Gastroesophageal sphincter (tissue), 4 donors: ENCODE measurements around the gene LATS2. TPM values are rescaled to one million over a fixed set of nuclear protein-coding genes. Genes with fewer than 3 reads are reported as not detected.
A peak's percentile ranks its signal among the peaks of the same experiment; 100 is the strongest.

Source experiments
- ATAC-seq: fragments of 150-250 bp; one replicate; pipeline ENCODE4 v1.9.1; 2016; ENCODE audit warnings: mild to moderate bottlenecking, moderate library complexity
- H3K27ac ChIP-seq, 4 donors: fragments of 200-600 bp; sonication (generic) in 3 of 4; 1 replicate in 3 of 4; 2 replicates in 1 of 4; pipeline ENCODE4 v1.5.1; 2016 to 2019
- H3K27me3 ChIP-seq: fragments of 200-600 bp; sonication (generic); one replicate; pipeline ENCODE4 v1.5.1; 2019
- H3K36me3 ChIP-seq, 2 donors: fragments of 200-600 bp; sonication (generic); one replicate each; pipeline ENCODE4 v1.5.1; 2019; ENCODE audit warnings: control low read depth in 1 of 2
- H3K4me1 ChIP-seq, 3 donors: fragments of 200-600 bp; sonication (generic); 1 replicate in 2 of 3; 2 replicates in 1 of 3; pipeline ENCODE4 v1.5.1; 2016 to 2019; ENCODE audit warnings: control low read depth in 2 of 3
- H3K4me3 ChIP-seq, 2 donors: fragments of 200-600 bp; sonication (generic); one replicate each; pipeline ENCODE4 v1.5.1; 2019; ENCODE audit warnings: mild to moderate bottlenecking in 1 of 2, moderate library complexity in 1 of 2
- H3K9me3 ChIP-seq, 3 donors: fragments of 200-600 bp; sonication (generic); one replicate each; pipeline ENCODE4 v1.5.1; 2017 to 2019; ENCODE audit warnings: control low read depth in 2 of 3
- EP300 ChIP-seq: sonication (generic); formaldehyde crosslinking; IDR thresholded peaks from one replicate; pipeline ENCODE4 v1.6.1; 2017; ENCODE audit warnings: antibody characterized with exemption, mild to moderate bottlenecking
- POLR2A ChIP-seq, 2 donors: fragments of 450-650 bp; IDR thresholded peaks; one replicate each; pipeline ENCODE4 v1.6.1; 2017; ENCODE audit warnings: antibody characterized with exemption in 2 of 2, mild to moderate bottlenecking in 2 of 2, moderate library complexity in 1 of 2
- POLR2AphosphoS5 ChIP-seq: sonication (generic); formaldehyde crosslinking; IDR thresholded peaks from one replicate; pipeline ENCODE4 v1.6.1; 2017; ENCODE audit warnings: antibody characterized with exemption
- WGBS, 2 donors: methylation state at CpG; one replicate each; pipeline ENCODE4 v1.1.5; 2018; ENCODE audit warnings: low coverage in 1 of 2; 5-methylcytosine and 5-hydroxymethylcytosine counted together
- total RNA-seq, 4 donors: library from RNA; depleted of rRNA; stranded (reverse); fragments of >200 nt; gene quantifications; one replicate each; pipeline ENCODE4 v1.1.0, GENCODE V29; 2016
- TF ChIP-seq, protein P1 (sequence below), 4 experiments: fragments of 200-600 bp in 2 of 4; fragments of 450-650 bp in 2 of 4; sonication (generic) in 1 of 4; IDR thresholded peaks; one replicate each; pipeline ENCODE4 v1.5.1; 2017 to 2019; ENCODE audit warnings: antibody characterized with exemption in 4 of 4, mild to moderate bottlenecking in 2 of 4, moderate library complexity in 2 of 4

Gene LATS2
- total RNA-seq, 4 donors from 2014 or later: 42.2 to 95.4 (median 56.5) TPM

DNA sequence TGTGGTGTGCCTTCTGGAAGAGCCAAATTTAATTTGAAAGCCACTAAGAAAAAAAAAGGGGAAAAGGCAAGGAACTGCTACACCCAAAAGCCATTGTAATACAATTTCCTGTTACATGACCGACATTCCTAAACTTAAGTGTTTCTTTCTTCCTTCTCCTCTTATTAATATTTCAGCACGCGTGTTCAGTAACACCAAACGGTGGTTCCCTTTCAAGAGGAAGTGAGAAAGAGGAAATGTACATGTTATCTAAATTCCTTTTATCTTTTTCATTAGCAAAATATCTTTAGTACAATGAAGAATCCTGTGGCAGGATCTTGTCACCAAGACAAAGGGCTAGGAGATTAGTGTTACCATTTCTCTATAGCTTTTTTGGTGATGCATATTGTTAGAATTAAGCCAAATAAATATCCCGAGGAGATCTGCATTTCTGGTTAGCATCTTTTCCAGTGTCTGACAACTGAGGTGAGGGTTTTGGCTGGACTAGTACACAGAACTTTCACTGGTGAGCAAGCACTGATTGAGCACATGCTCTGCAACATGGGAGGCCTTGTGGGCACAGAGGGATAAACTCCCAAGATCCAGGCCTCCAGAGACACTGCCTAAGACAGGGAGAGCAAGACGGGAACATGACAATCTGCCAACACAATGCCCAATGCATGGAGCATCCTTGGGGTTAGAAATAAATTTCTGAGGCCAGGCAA lies 22.1 kb downstream of the LATS2 start:
- Histone ChIP-seq H3K4me1 (peaks cover 3 to 99% (median 56%) of the 10 kb centered on the region in 3 donors), H3K36me3 (no peaks in the 10 kb centered on the region), H3K27ac (peak overlapping the region in 3 of 4 donors; percentile 40 to 92 (median 82)), H3K9me3 (no peaks in the 10 kb centered on the region), H3K27me3 (no peaks in the 10 kb centered on the region), H3K4me3 (no peak overlapping the region)
- ATAC-seq: no peak
- WGBS, 2 donors: 43 to 48% methylated on average over 5 to 6 of the region's 6 CpGs
- no peak for TF ChIP-seq POLR2A (IDR thresholded peaks at IDR 0.05)

DNA sequence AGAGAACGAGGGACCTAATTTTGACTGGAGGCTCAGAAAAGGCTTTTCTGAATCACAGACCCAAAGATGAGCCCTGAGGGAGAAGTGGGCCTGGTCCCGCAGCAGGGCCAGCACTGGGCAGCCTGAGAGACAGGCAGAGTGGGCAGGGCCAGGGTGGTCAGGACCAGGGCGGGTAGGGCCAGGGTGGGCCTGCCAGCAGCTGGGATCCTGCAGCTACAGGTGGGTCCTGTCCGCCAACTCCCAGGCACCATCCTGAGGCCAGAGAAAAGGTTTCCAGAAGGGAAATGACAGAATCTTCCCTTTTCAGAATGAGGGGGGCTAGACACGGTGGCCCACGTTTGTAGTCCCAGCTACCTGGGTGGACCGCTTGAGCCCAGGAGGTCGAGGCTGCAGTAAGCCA lies 23.7 kb downstream of the LATS2 start:
- H3K4me1 ChIP-seq: peaks cover 10 to 100% (median 58%) of the 10 kb centered on the region in 3 donors
- WGBS, 2 donors: 50 to 80% methylated on average over 2 to 5 of the region's 8 CpGs
- no peaks in the 10 kb centered on the region for H3K9me3 ChIP-seq
- H3K27me3 ChIP-seq: no peaks in the 10 kb centered on the region
- TF ChIP-seq POLR2A (IDR thresholded peaks at IDR 0.05): no peak
- no peak for ATAC-seq
- H3K4me3 ChIP-seq: no peak overlapping the region
- peak overlapping the region in 3 of 4 donors; percentile 27 to 92 (median 27) for H3K27ac ChIP-seq
- no peaks in the 10 kb centered on the region for H3K36me3 ChIP-seq

DNA sequence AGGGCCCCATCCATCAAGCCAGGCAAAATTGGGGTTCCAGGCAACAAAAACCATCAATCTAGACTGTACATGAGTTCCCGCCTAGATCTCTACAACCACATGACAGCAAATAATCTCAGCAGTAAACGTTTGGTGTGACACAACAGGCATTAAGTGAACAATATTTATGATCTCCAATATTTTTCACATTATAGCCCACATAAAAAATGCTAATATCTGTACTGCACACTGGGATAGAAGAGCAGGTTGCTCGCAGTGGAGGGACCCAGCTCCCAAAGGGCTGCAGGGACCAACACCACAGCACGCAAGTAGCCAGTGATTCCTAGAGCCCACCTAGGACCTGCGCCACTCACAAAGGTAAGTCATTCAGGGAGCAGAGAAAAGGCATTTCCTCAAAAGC lies 25.9 kb downstream of the LATS2 start:
- Histone ChIP-seq H3K36me3 (no peaks in the 10 kb centered on the region), H3K4me3 (no peak overlapping the region), H3K9me3 (no peaks in the 10 kb centered on the region), H3K27ac (peak overlapping the region in 3 of 4 donors; percentile 55 to 92 (median 87)), H3K27me3 (no peaks in the 10 kb centered on the region), H3K4me1 (peaks cover 13 to 100% (median 58%) of the 10 kb centered on the region in 3 donors)
- WGBS, 2 donors: 38 to 70% methylated on average over 3 to 5 of the region's 5 CpGs
- ATAC-seq: no peak
- TF ChIP-seq EP300 (no peak), POLR2AphosphoS5 (no peak), POLR2A (IDR thresholded peaks at IDR 0.05) (no peak)
- TF ChIP-seq, protein P1, sequence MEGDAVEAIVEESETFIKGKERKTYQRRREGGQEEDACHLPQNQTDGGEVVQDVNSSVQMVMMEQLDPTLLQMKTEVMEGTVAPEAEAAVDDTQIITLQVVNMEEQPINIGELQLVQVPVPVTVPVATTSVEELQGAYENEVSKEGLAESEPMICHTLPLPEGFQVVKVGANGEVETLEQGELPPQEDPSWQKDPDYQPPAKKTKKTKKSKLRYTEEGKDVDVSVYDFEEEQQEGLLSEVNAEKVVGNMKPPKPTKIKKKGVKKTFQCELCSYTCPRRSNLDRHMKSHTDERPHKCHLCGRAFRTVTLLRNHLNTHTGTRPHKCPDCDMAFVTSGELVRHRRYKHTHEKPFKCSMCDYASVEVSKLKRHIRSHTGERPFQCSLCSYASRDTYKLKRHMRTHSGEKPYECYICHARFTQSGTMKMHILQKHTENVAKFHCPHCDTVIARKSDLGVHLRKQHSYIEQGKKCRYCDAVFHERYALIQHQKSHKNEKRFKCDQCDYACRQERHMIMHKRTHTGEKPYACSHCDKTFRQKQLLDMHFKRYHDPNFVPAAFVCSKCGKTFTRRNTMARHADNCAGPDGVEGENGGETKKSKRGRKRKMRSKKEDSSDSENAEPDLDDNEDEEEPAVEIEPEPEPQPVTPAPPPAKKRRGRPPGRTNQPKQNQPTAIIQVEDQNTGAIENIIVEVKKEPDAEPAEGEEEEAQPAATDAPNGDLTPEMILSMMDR (IDR thresholded peaks at IDR 0.05): no peak

DNA sequence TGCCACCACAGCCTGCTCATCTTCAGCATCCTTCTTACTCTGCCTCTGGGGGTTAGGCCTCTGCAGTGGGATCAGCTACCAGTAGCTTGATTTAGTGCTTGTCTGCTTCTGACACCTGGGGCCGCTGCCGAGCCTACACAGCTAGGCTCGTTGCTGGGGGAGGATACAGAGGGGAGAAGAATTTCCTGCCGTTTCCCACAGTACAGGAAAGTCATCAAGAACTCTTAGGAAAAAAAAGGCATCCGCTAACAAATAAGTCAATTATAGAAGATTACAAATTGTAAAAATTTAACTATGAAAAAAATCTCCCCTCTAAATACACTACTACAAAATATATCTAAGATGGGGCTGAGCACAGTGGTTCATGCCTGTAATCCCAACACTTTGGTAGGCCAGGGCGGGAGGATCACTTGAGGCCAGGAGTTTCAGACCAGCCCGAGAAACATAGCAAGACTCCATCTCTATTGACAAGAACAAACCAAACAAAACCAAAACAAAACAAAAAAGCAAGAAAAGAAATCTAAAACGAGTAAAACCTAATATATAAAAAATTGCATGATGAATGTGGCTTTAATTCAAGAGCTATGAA lies 26.7 kb downstream of the LATS2 start:
- TF ChIP-seq EP300: no peak
- no peak for TF ChIP-seq POLR2A (IDR thresholded peaks at IDR 0.05)
- no peak for TF ChIP-seq POLR2AphosphoS5
- TF ChIP-seq, protein P1 (IDR thresholded peaks at IDR 0.05): peak in 2 of 4 experiments; percentile 33 to 59
- WGBS, 2 donors: 58 to 59% methylated on average over 3 of the region's 8 CpGs
- H3K27ac ChIP-seq: peak overlapping the region; percentile 87 to 93 (median 92)

DNA sequence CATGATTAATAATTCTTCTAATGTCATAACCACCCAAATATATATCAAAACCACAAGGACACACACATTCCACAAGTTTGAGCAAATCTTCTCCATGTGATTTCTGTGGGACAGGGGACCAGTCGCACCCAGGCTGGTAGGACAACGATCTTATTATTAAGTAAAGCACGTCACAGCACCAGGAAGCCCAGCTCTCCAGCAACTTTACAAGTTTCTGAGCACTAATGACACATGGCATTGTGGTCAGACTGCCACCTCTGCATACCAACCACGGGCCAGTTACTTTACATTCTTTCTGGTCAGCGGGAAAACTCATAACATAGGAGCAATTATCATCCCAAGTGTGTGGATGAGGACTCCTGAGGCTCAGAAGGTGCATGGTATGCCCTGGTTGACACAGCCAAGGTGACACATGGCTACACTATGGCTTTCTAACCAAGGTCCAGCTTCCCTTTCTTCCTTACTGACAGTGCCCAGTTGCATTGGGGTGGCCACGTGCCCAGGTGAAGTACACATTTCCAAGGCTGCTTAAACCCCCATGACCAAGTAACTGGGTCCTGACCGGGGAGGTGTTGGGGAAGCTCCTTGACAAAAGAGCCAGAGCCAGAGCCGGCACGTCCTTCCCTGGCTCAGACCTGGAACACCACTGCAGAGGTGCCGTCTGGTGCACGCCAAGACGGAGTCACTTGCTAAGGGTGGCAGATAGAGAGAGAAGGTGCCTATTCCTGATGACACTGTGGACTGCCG lies 27.4 kb downstream of the LATS2 start:
- Histone ChIP-seq H3K27me3 (no peaks in the 10 kb centered on the region), H3K4me3 (no peak overlapping the region), H3K9me3 (no peaks in the 10 kb centered on the region), H3K4me1 (peaks cover 13 to 85% (median 46%) of the 10 kb centered on the region in 3 donors), H3K36me3 (no peaks in the 10 kb centered on the region), H3K27ac (peak overlapping the region; percentile 87 to 93 (median 92))
- peak; percentile 37 for ATAC-seq
- TF ChIP-seq, protein P1 (IDR thresholded peaks at IDR 0.05): no peak
- no peak for TF ChIP-seq EP300
- no peak for TF ChIP-seq POLR2AphosphoS5
- TF ChIP-seq POLR2A (IDR thresholded peaks at IDR 0.05): no peak
- WGBS, 2 donors: 44 to 73% methylated on average over 3 to 5 of the region's 13 CpGs

More for the DNA sequence above, 26.7 kb downstream of the LATS2 start:
- peak; percentile 38 for ATAC-seq
- Histone ChIP-seq H3K36me3 (no peaks in the 10 kb centered on the region), H3K4me3 (no peak overlapping the region), H3K9me3 (no peaks in the 10 kb centered on the region), H3K4me1 (peaks cover 13 to 92% (median 51%) of the 10 kb centered on the region in 3 donors), H3K27me3 (no peaks in the 10 kb centered on the region)
